WI38 (cell line): ENCODE results near the gene RRM2.
A peak's percentile ranks its signal among the peaks of the same experiment; 100 is the strongest.
"Not testable (repeated sequence)": the region's sequence is repeated elsewhere in the genome, so short reads cannot be mapped to it uniquely, and the experiment has no call there.

Experiments
- H3K4me3 ChIP-seq: 2 replicates; pipeline ENCODE4 v1.5.1; 2011; ENCODE audit warnings: low read depth, mild to moderate bottlenecking, control low read depth, low read length
- TF ChIP-seq, protein P1 (sequence below): IDR thresholded peaks from 2 replicates; pipeline ENCODE4 v1.5.1; 2012; ENCODE audit warnings: low read depth, mild to moderate bottlenecking, control low read depth, low read length

RRM2 gene

DNA sequence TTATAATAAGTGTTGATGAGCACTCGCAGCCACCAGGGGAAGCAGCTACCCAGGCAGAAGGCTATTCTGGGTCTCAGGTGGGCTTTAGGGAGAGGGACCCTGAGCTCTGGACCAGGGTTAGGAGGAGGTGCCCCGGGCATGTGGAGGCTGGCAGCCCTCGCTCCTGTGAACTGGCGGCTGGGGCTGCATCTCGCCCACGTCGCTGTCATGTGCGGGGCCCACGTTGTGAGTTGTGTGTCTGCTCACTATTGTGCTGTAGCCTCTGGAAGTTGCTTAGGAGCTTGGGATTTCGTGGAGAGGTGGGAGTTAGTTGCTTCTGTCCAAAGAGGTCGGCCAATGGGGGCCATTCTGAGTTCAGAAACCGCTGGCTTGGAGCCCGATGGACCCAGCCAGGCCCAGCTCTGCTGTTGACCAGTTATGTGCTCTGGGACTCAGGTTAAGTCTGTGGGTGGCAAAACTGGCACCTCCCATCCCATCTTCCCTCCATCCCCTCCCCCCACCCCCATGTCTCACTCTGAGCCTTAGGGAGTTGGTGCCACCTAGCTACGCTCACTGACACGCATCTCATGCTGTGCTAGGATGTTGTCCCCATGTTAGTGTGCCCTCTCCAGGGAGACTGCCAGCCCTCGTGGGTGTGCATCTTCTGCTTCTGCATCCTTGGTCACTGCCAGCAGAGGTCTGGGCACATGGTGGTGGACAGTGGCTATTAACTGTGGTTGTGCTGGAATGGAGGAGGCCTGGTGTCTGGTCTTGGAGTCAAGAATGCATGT lies 18.5 kb downstream of the RRM2 start:
- H3K4me3 ChIP-seq = no peak overlapping the region
- TF ChIP-seq, protein P1, sequence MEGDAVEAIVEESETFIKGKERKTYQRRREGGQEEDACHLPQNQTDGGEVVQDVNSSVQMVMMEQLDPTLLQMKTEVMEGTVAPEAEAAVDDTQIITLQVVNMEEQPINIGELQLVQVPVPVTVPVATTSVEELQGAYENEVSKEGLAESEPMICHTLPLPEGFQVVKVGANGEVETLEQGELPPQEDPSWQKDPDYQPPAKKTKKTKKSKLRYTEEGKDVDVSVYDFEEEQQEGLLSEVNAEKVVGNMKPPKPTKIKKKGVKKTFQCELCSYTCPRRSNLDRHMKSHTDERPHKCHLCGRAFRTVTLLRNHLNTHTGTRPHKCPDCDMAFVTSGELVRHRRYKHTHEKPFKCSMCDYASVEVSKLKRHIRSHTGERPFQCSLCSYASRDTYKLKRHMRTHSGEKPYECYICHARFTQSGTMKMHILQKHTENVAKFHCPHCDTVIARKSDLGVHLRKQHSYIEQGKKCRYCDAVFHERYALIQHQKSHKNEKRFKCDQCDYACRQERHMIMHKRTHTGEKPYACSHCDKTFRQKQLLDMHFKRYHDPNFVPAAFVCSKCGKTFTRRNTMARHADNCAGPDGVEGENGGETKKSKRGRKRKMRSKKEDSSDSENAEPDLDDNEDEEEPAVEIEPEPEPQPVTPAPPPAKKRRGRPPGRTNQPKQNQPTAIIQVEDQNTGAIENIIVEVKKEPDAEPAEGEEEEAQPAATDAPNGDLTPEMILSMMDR = no peak

DNA sequence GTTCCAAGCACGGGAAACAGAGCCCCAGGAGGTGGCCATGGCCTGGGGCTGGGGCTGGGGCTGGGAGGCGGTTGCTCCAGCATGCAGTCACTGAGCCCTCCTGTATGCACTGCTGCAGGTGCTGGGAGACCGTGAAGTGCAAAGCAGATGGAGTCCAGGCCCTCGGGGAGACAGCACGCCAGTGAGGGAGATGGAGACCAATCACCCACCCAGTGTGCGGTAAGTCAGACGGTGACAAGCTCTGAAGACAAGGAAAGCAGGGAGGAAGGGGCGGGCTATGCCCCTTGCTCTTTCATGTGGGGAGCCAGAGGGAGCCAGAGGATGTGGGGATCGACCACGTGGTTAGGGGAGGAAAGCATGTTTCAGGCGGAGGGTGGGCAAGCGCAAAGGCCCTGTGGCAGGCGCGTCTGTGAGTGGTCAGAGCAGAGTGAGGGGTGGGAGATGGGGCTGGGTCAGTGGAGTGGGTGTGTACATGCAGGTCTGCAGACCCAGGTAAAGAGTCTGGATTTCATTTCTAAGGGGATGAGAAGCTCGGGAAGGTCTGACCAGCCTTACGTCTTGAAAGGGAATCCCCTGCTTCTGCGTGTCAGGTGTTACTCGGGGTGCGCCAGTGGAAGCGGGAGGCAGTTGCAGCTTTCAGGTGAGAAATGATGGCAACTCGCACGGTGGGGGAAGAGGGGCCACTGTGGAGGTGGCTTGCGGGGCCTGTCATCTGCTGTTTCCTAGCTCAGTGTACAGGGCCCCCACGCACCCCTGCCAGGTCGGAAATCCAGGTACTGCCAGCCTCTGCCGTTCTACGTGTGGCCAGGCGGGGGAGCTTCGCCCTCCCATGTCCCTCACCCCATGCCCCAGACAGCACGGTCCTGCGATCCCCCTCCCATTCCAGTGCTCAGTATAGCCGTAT lies 19.4 kb downstream of the RRM2 start:
- no peak overlapping the region for H3K4me3 ChIP-seq
- TF ChIP-seq, protein P1 = peak; percentile 32; the same call in 1 of the 2 replicates

DNA sequence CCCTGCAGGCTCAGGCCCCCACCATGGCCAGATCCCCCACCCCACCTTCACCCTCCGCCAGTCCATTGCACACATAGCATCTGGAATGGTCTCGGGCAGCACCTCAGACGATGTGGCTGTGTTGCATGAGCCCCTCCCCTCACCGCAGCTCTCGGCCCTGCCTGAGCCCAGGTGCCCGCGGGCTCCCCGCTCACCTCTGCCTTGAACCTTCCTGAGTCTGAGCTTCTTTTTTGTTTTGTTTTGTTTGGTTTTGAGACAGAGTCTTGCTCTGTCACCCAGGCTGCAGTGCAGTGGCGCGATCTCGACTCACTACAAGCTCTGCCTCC lies 20.1 kb downstream of the RRM2 start:
- H3K4me3 ChIP-seq = no peak overlapping the region
- TF ChIP-seq, protein P1 = no peak

DNA sequence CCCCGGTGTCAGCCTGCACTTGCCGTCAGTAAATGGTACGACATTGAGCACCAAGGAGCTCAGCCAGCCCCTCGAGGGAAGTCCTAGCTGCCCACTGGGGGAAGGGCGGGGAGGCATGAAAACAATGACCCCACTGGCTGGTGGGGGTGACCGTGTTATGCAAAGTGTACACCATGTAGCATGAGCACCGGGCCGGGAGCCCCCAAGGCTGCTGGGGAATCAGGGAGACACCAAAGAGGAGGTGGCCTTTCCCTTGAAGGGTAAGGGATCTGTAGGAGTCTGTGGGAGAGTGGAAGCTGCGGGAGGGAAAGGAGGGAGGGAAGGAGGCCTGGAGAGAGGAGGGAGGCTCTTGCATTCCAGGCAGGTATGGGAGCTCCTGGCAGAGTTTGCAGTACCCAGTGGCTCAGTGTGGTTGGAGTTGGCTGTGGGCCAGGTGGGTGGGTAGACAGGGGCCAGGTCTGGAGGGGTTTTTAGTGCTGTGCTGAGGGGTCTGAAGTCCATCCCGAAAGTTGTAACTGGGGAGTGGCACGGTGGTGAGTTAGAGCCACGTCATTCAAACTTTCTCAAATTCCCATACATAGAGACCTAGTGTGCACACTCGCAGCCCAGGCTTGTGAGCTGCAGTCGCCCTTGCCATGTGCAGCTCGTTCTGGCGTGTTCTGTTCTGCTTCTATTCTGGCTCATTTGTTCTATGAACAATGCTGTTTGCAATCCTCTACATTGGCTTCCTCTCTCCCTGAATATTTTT lies 22.4 kb downstream of the RRM2 start:
- TF ChIP-seq, protein P1 = no peak
- H3K4me3 ChIP-seq = no peak overlapping the region

DNA sequence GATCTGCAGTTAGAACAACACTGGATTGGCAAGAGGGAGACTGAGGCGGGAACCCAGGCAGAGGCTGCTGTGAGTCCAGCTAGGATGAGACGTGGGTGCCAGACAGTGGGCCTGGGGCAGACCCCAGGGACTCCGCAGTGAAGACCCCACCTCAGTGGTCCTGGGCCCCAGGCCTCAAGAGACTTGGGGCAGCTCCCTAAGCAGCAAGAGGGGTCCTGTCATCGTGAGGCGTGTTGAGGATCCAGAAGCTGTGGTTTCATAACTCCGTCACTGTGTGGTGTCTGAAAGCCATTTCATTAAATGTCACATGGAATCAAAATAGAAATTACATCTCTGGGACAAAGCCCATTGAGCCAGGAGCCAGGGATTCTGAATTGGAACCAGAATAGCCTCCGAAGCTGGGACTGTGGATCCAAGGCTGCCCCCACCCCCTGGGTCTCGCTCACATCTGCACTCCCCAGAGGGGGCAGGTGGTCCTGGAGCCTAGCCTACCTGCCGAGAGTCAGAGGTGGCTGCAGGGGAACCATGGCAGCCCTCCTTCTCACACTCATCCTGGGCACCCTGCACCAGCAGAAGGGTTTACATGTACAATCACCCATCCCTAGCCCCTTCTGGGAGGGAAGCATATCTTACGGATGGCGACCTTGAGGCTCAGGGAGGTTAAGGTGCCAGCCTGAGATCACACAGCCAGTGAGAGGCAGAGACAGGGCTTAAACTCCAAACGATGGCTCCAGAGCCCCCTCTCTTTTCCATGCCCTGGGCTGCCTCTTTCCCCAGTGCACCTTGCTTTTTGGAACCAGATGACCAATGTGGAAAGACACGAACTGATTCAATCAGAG lies 23.2 kb downstream of the RRM2 start:
- TF ChIP-seq, protein P1 = no peak
- H3K4me3 ChIP-seq = no peak overlapping the region

DNA sequence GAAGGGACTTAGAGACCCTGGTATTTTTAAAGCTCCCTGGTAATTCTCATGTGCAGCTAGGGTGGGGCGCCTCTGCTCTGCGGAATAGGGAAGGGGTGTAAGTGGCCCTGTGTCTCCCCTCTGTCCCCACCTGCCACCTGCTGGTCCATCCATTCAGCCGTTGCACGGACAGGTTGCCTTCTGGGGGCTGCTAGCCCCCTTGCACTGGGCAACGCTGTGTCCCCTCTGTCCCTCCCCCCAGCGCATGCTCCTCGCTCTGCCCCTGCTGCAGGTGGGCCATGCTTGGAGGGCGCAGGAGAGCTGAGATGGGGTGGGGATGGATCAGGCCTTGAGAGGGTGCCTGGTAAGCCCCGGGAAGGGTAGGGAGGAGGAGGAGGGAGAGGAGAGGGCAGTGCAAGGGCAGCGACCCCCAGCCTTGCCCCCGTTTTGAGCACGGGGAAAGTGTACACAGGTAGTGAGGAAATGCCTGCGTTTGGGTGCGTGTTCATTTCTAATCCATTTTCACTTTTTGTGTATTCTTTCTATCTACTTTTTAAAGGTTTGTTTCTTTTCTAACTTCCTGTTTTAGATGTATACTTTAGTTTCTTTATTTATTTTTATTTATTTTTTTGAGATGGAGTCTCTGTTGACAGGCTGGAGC lies 23.9 kb downstream of the RRM2 start:
- TF ChIP-seq, protein P1 = no peak
- H3K4me3 ChIP-seq = no peak overlapping the region

DNA sequence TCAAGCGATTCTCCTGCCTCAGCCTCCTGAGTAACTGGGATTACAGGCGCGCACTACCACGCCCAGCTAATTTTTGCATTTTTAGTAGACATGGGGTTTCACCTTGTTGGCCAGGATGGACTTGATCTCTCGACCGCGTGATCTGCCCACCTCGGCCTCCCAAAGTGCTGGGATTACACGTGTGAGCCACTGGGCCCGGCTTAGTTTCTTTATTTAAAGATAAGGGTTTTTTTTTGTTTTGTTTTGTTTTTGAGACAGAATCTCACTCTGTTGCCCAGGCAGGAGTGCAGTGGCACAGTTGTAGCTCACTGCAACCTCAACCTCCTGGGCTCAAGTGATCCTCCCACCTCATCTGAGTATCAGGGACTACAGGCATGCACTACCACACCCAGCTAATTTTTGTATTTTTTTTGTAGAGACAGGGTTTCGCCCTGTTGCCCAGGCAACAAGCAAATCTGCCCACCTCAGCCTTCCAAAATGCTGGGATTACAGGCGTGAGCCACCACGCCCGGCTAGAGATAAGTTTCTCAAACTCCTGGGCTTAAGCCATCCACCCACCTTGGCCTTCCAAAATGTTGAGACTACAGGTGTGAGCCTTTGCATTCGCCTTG lies 24.6 kb downstream of the RRM2 start:
- not testable (repeated sequence) for H3K4me3 ChIP-seq
